MG63 (cell line): Measurements from ENCODE around the gene GTPBP6. TPM values are rescaled to one million over a fixed set of nuclear protein-coding genes. Genes with fewer than 3 reads are reported as not detected.
A peak's percentile ranks its signal among the peaks of the same experiment; 100 is the strongest.

Source experiments
- DNase-seq: peaks from one replicate; pipeline ENCODE4 v3.0.0-alpha.2; 2020
- H3K27me3 ChIP-seq: fragments of 250-450 bp; sonication (Bioruptor Pico); 2 replicates; pipeline ENCODE4 v1.5.1; 2020; ENCODE audit warnings: mild to moderate bottlenecking, moderate library complexity
- H3K36me3 ChIP-seq: fragments of 250-450 bp; sonication (Bioruptor Pico); 2 replicates; pipeline ENCODE4 v1.5.1; 2020; ENCODE audit warnings: mild to moderate bottlenecking, moderate library complexity
- H3K4me3 ChIP-seq: fragments of 250-450 bp; sonication (Bioruptor Pico); 2 replicates; pipeline ENCODE4 v1.5.1; 2020; ENCODE audit warnings: mild to moderate bottlenecking, moderate library complexity
- H3K9me3 ChIP-seq: fragments of 250-450 bp; sonication (Bioruptor Pico); 2 replicates; pipeline ENCODE4 v1.5.1; 2020; ENCODE audit warnings: mild to moderate bottlenecking, moderate library complexity
- total RNA-seq: library from RNA; depleted of rRNA; stranded (reverse); fragments of >200 nt; shearing (Covaris generic); gene quantifications from 2 replicates; pipeline ENCODE4 v1.2.3, GENCODE V29; 2014; ENCODE audit warnings: low replicate concordance; rRNA removed

Gene GTPBP6
- total RNA-seq = 64.5 and 79.5 TPM in 2 replicates

- peak within 1 kb of the TSS; percentile 92 for H3K4me3 ChIP-seq
- DNase-seq = peak; percentile 99
- no peaks in the 10 kb centered on the region for H3K9me3 ChIP-seq
- peaks cover 8% of the 10 kb centered on the region for H3K36me3 ChIP-seq
- H3K27me3 ChIP-seq = peaks cover 15% of the 10 kb centered on the region
Observed at GRCh38 chrX:318739-319578, at the start of gene GTPBP6. Gene GTPBP6 (minus strand): TSS chrX:318796. CDS start chrX:318787, 9 bp downstream.

GRCh38 chrX:367866-368265, 49.3 kb upstream of the GTPBP6 start:
- DNase-seq = no peak
- Histone ChIP-seq H3K27me3 (no peaks in the 10 kb centered on the region), H3K4me3 (no peak overlapping the region)

GRCh38 chrX:367349-367748, 48.8 kb upstream of the GTPBP6 start:
- no peaks in the 10 kb centered on the region for H3K9me3 ChIP-seq
- no peaks in the 10 kb centered on the region for H3K27me3 ChIP-seq
- no peak for DNase-seq
- no peaks in the 10 kb centered on the region for H3K36me3 ChIP-seq
- no peak overlapping the region for H3K4me3 ChIP-seq

More at GRCh38 chrX:367866-368265, 49.3 kb upstream of the GTPBP6 start:
- Histone ChIP-seq H3K9me3 (no peaks in the 10 kb centered on the region), H3K36me3 (no peaks in the 10 kb centered on the region)

- H3K36me3 ChIP-seq = peaks cover 15% of the 10 kb centered on the region
- no peak for DNase-seq
- no peak overlapping the region for H3K4me3 ChIP-seq
Observed at GRCh38 chrX:363621-364375, 45.2 kb upstream of the GTPBP6 start.

GRCh38 chrX:362937-363620, 44.5 kb upstream of the GTPBP6 start:
- no peak for DNase-seq
- no peaks in the 10 kb centered on the region for H3K27me3 ChIP-seq
- H3K4me3 ChIP-seq = no peak overlapping the region
- H3K36me3 ChIP-seq = peaks cover 15% of the 10 kb centered on the region
- peaks cover 9% of the 10 kb centered on the region for H3K9me3 ChIP-seq

More at GRCh38 chrX:363621-364375, 45.2 kb upstream of the GTPBP6 start:
- no peaks in the 10 kb centered on the region for H3K27me3 ChIP-seq
- H3K9me3 ChIP-seq = peaks cover 9% of the 10 kb centered on the region

GRCh38 chrX:362351-362750, 43.8 kb upstream of the GTPBP6 start:
- peaks cover 15% of the 10 kb centered on the region for H3K36me3 ChIP-seq
- H3K9me3 ChIP-seq = peaks cover 9% of the 10 kb centered on the region
- DNase-seq = no peak

GRCh38 chrX:361231-362145, 42.9 kb upstream of the GTPBP6 start:
- Histone ChIP-seq H3K4me3 (no peak overlapping the region), H3K36me3 (peaks cover 15% of the 10 kb centered on the region), H3K9me3 (peaks cover 9% of the 10 kb centered on the region), H3K27me3 (no peaks in the 10 kb centered on the region)
- DNase-seq = no peak

More at GRCh38 chrX:362351-362750, 43.8 kb upstream of the GTPBP6 start:
- H3K4me3 ChIP-seq = no peak overlapping the region
- H3K27me3 ChIP-seq = no peaks in the 10 kb centered on the region

GRCh38 chrX:360496-361150, 42.0 kb upstream of the GTPBP6 start:
- Histone ChIP-seq H3K4me3 (no peak overlapping the region), H3K27me3 (no peaks in the 10 kb centered on the region), H3K36me3 (peaks cover 15% of the 10 kb centered on the region), H3K9me3 (peaks cover 9% of the 10 kb centered on the region)
- DNase-seq = no peak

GRCh38 chrX:358651-359143, 40.1 kb upstream of the GTPBP6 start:
- H3K9me3 ChIP-seq = peaks cover 9% of the 10 kb centered on the region
- peaks cover 15% of the 10 kb centered on the region for H3K36me3 ChIP-seq
- H3K27me3 ChIP-seq = no peaks in the 10 kb centered on the region
- H3K4me3 ChIP-seq = no peak overlapping the region
- no peak for DNase-seq

- Histone ChIP-seq H3K4me3 (no peak overlapping the region), H3K36me3 (peaks cover 15% of the 10 kb centered on the region), H3K9me3 (peaks cover 9% of the 10 kb centered on the region), H3K27me3 (no peaks in the 10 kb centered on the region)
- DNase-seq = no peak
Observed at GRCh38 chrX:357693-358471, 39.3 kb upstream of the GTPBP6 start.

- H3K27me3 ChIP-seq = no peaks in the 10 kb centered on the region
- no peak overlapping the region for H3K4me3 ChIP-seq
- peaks cover 9% of the 10 kb centered on the region for H3K9me3 ChIP-seq
- H3K36me3 ChIP-seq = peaks cover 15% of the 10 kb centered on the region
- DNase-seq = no peak
Observed at GRCh38 chrX:357035-357692, 38.6 kb upstream of the GTPBP6 start.

- H3K27me3 ChIP-seq = no peaks in the 10 kb centered on the region
- no peak overlapping the region for H3K4me3 ChIP-seq
- no peak for DNase-seq
- peaks cover 9% of the 10 kb centered on the region for H3K9me3 ChIP-seq
- H3K36me3 ChIP-seq = peaks cover 15% of the 10 kb centered on the region
Observed at GRCh38 chrX:356385-357034, 37.9 kb upstream of the GTPBP6 start.

GRCh38 chrX:355329-356050, 36.9 kb upstream of the GTPBP6 start:
- Histone ChIP-seq H3K9me3 (peaks cover 8% of the 10 kb centered on the region), H3K27me3 (no peaks in the 10 kb centered on the region), H3K36me3 (peaks cover 9% of the 10 kb centered on the region), H3K4me3 (no peak overlapping the region)
- DNase-seq = no peak
